Measurements from ENCODE around the gene EXOC2.

Gene EXOC2

DNA sequence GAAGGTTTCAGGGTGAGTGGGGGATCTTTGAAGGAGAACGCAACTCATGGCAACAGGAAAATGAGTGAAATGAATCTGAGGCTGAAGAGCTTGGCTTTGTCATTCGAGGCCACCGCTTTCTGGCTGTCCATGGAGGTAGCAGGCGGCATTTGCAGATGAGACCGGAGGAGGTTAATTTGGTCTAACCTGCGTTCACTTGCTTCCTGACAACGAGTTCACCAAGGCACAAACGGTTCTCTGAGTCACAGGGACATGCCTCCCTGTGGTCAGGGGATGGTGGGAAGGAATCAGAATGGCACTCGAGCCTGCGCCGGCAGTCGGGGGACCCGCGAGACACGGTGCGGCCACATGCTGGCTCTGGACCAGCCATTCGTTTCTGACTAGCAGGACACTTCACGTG lies 226.4 kb downstream of the EXOC2 start:
- no peak for TF ChIP-seq CTCF (IDR thresholded peaks at IDR 0.05; ENCODE audit: low read depth, low read length, missing control alignments)
- in situ Hi-C loops (cut with HindIII; ENCODE audit: low sequenced_read_pairs) = no loop called here
- no peak for DNase-seq (ENCODE audit: low read depth)
- no peak overlapping the region for H3K4me3 ChIP-seq (ENCODE audit: low read depth, low read length)

DNA sequence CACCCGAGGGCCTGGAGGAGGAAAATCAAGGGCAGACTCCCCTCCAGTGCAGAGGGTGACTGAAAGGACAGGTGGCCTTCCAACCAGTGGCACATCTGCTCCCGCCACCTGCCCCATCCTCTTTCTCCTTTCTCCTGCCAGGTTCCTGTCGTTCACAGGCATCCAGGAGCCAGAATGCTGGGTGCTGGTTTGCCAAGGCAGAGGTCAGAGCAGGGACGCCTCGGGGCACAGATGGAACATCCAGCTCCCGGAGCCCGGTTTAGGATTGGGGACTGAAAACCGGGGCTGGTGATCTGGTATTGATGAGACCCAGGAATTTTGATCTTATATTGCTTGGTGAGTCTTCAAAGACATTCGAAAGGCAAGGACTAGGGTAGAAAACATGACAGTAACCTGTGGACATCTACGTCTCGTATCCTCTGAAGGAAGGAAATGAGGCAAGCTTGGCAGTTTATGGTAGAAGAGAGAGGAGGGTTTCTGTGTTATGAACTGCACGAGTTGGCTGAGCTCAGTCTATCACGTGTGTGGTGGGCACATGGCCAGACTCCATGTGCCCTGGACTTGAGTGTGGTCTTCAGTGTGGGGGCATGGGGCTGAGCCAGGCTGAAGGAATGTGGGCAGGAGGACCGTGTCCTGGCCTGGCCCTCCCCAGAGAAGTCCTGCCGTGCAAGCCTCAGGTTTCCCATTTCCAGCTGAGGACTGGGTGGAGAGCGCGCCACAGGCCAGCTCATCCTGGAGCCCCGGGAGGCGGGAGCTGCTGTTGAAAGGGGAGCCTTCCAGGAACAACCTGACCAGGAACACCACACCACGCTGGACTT lies 227.2 kb downstream of the EXOC2 start:
- no peak for TF ChIP-seq CTCF (IDR thresholded peaks at IDR 0.05; ENCODE audit: low read depth, low read length, missing control alignments)
- in situ Hi-C loops (cut with HindIII; ENCODE audit: low sequenced_read_pairs) = no loop called here
- H3K4me3 ChIP-seq (ENCODE audit: low read depth, low read length) = no peak overlapping the region
- DNase-seq (ENCODE audit: low read depth) = no peak

GRCh38 chr6:456887-457286 lies 236.1 kb downstream of the EXOC2 start:
- H3K4me3 ChIP-seq (ENCODE audit: low read depth, low read length) = no peak overlapping the region
- DNase-seq (ENCODE audit: low read depth) = no peak
- in situ Hi-C loops (cut with HindIII; ENCODE audit: low sequenced_read_pairs) = no loop called here
- no peak for TF ChIP-seq CTCF (IDR thresholded peaks at IDR 0.05; ENCODE audit: low read depth, low read length, missing control alignments)

GRCh38 chr6:456358-456867 lies 236.5 kb downstream of the EXOC2 start:
- no peak overlapping the region for H3K4me3 ChIP-seq (ENCODE audit: low read depth, low read length)
- in situ Hi-C loops (cut with HindIII; ENCODE audit: low sequenced_read_pairs) = no loop called here
- no peak for DNase-seq (ENCODE audit: low read depth)
- TF ChIP-seq CTCF (IDR thresholded peaks at IDR 0.05; ENCODE audit: low read depth, low read length, missing control alignments) = no peak

DNA sequence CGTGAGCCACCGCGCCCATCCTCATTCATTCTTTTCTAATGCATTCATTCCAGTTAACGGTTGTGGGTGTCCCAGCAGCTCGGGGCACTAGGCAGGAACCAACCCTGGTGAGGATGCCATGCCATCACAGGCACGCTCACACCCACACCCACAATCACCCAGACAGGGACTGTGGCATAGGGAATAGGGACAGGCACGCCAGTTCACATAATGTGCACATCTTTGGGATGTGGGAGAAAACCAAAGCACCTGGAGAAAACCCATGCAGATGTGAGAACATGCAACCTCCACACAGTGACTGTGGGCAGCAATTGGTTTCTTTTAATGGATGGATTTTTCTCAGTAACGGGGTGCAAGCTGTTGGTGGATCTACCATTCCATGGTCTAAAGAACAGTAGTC lies 237.1 kb downstream of the EXOC2 start:
- no peak for TF ChIP-seq CTCF (IDR thresholded peaks at IDR 0.05; ENCODE audit: low read depth, low read length, missing control alignments)
- in situ Hi-C loops (cut with HindIII; ENCODE audit: low sequenced_read_pairs) = no loop called here
- H3K4me3 ChIP-seq (ENCODE audit: low read depth, low read length) = no peak overlapping the region
- no peak for DNase-seq (ENCODE audit: low read depth)

GRCh38 chr6:455006-455585 lies 237.8 kb downstream of the EXOC2 start:
- DNase-seq (ENCODE audit: low read depth) = no peak
- in situ Hi-C loops (cut with HindIII; ENCODE audit: low sequenced_read_pairs) = no loop called here
- TF ChIP-seq CTCF (IDR thresholded peaks at IDR 0.05; ENCODE audit: low read depth, low read length, missing control alignments) = no peak
- no peak overlapping the region for H3K4me3 ChIP-seq (ENCODE audit: low read depth, low read length)
